CD4-positive, alpha-beta T cell treated with Interleukin-6 for 4 hours (primary cell): Measurements from ENCODE around the gene PAFAH2.
A peak's percentile ranks its signal among the peaks of the same experiment; 100 is the strongest.
"Not testable (repeated sequence)": the region's sequence is repeated elsewhere in the genome, so short reads cannot be mapped to it uniquely, and the experiment has no call there.

Source experiments
- DNase-seq: peaks from one replicate; pipeline ENCODE4 v3.0.0-alpha.2; 2020; ENCODE audit warnings: mixed read lengths

Gene PAFAH2

DNA sequence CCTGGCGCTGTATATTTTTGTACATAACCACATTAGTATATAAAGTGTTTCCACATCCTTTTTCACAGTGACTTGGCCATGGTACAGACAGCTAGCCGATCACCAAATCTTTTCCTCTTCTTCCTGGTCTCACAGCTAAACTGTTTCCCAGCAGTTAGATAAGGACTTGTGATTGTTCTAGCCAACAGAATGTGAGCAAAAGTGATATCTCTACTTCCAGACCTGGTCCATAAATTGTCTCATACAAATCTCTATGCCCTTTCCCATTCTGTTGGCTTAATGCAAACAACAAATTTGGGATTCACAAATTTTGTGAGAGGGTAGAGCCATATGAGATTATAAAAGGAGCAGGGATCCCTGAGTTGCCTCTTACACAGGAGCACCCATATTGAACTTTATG, 19.5 kb downstream of the PAFAH2 start:
- no peak for DNase-seq

DNA sequence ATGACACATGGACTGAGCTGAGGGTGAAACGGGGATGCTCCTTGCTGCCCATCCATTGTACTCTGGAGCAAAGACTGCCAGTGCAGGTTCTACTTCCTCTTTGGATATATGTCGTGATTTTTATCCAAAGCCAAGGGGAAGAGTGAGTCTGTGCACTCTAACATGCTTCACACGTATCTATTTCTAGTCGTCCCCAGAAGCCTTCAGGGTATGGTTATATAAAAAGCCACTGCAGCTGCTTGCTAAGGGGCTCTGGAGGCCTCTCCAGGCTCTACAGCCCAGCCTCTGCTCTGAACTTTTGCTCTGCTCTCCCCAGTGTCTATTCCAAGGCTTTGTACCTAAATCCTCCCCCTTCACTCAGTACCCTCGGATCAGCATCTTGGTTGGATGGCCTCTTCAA, 20.1 kb downstream of the PAFAH2 start:
- DNase-seq: no peak

DNA sequence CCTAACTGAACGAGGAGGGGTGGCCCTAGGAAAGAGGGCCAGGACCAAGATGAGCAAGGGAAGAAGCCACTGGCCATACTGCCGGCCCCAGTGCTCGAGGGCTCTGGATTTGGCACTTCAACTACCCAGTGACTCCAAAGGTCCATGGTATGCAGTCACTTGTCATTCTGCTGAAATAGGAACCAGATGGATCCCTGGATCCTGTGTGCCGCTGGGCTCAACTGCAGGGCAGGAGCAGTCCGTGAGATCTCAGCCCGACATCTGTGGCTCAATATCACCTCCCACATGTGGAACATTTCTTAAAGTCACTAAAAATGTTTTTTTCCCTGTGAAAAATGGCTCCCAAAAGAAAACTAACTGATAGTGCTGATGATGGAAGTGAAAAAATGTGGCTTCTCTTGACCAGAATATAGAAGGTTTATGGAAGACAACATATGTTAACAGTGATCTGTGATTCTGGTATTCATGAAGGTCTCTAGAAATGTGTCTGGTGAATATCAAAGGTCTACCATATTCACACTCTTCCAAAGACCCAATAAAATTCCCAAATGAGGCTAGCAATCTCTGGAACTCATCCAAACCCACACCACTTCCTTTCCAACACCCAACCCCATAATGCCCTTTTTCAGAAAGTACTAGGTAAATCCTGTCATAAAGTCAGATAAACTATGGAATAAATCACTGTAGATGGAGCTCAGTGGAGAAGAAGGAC, 24.1 kb downstream of the PAFAH2 start:
- DNase-seq: no peak

- DNase-seq: no peak
Observed at GRCh38 chr1:25971811-25972180, 26.1 kb downstream of the PAFAH2 start.

- DNase-seq: peak; percentile 56
Observed at GRCh38 chr1:25971066-25971810, 26.6 kb downstream of the PAFAH2 start.

- DNase-seq: no peak
Observed at GRCh38 chr1:25967308-25967707, 30.6 kb downstream of the PAFAH2 start.

DNA sequence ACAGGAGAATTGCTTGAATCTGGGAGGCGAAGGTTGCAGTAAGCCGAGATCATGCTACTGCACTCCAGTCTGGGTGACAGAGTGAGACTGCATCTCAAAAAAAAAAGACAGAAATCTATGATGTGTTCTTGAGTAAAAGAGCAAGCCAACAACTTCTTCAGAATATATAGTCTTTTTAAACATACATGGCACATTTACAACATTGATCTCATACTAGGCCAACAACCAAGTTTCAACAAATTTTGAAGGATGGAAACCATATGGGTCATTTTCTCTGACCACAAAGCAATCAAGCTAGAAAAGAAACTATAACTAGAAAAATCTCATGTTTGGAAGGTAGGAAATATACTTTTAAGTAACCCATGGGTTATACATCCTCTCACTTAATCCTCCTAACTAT, 38.3 kb downstream of the PAFAH2 start:
- DNase-seq: no peak

DNA sequence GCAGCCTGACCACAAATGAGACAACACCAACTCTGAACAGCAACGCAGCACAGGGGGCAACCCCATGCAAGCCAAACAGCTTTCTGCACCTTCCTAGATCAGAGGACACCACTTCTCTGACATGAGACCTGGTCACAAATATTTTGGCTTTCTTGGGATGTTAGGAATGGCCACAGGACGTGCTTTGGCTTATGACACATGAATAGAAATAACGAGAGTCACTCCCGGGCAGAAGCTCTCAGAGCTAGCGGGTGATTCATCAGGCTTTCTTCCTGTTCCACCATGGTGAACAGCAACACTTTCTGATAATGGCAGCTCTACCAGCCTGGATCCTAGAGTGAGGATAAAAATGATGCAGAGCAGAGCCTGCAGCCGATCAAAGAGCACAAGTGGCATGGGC, 39.4 kb downstream of the PAFAH2 start:
- no peak for DNase-seq

- DNase-seq: no peak
Observed at GRCh38 chr1:25955553-25955952, 42.3 kb downstream of the PAFAH2 start.

GRCh38 chr1:25954282-25954938, 43.5 kb downstream of the PAFAH2 start:
- no peak for DNase-seq

DNA sequence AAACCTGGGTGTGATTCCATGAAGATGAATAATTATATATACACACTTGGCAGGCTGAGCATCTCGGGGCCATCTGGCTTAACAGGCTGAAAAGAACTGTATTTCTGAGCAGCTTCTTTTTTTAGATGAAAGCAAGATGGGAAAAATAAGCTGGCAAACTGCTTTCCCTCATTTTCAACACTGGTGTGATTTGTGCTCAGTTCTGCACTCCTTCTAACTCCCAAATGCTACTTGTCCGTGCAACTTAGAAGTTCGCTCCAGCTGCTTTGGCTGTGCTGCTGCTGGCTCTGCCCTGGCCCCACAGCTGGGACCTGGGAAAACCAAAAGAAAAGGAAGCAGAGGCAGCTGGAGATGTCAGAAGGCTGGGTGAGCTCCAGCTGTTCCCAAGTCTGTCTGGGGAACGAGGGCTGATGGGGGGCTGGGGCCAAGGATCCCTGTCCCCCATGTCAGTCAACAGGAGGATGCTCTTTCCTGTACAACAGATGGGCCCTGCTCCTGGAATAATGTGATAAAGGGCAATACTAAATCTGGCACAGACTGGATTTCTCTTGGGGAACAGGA, 44.9 kb downstream of the PAFAH2 start:
- DNase-seq: no peak

DNA sequence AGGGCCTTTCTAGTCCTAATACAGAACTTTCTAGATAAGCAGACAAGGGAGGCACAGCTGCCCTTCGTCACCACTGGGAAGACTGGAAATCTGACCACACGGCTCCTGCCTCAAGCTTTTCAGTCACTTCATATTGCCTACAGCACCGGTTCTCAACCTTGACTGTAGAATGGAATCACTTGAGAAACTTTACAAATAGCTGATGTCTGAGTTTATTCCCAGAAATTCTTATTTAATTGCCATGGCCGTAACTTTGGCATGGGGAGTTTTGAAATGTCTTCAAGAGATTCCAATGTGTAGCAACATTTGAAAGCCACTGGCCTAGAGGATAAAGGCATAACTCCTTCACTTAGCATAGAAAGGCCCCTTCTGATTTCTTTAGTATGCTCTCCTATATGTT, 49.2 kb downstream of the PAFAH2 start:
- DNase-seq: no peak

DNA sequence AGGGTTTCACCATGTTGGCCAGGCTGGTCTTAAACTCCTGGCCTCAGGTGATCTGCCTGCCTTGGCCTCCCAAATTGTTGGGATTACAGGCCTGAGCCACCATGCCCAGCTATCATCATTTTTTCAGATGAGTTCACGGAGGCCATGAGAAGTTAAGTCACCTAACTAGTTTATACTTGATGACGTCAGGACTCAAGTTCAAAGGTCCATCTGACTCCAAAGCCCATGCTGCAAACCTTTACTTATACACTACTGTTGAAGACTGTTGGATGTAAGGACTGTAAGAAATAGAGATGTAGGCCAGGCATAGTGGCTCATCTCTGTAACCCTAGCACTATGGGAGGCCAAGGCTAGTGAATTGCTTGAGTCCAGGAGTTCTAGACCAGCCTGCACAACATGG, 50.8 kb downstream of the PAFAH2 start:
- DNase-seq: no peak

DNA sequence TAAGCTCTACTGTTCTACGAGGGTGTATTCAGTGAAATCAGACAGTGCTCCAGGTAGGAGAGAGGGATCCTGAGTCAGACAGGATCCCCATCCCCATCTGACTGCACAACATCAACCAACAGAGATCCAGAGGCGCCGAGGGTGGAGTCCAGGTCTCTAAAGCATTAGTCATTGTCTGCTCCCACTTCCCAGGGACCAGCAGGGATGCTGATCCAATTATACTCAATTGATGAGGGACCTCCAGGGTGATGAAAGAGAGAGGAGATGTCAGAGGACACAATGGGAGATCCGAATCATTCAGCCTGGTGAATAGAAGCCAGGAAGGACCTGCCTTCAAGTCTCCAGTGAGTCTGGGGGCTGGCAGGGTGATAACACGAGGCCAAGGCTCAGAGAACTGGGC, 52.1 kb downstream of the PAFAH2 start:
- no peak for DNase-seq

DNA sequence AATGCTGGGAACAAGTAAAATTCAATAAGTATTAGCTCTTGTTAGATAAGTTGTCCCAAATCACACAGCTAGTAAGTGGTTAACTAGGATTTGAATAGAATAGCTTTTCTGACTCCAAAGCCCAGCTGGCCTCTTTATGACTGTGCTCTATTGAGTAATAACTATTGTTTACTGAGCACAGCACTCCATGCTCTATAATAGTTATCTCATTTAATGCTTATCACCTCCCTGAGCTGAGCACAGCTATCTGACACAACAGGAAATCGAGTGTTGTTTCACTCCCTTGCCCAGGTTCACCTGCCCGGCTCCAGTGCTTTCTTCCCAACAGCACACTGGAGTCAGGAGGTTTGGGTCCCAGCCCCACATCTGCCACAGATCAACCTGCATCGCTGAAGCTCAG, 52.9 kb downstream of the PAFAH2 start:
- DNase-seq: no peak

GRCh38 chr1:25943511-25943910, 54.4 kb downstream of the PAFAH2 start:
- DNase-seq: not testable (repeated sequence)

GRCh38 chr1:25936947-25937346, 60.9 kb downstream of the PAFAH2 start:
- no peak for DNase-seq

DNA sequence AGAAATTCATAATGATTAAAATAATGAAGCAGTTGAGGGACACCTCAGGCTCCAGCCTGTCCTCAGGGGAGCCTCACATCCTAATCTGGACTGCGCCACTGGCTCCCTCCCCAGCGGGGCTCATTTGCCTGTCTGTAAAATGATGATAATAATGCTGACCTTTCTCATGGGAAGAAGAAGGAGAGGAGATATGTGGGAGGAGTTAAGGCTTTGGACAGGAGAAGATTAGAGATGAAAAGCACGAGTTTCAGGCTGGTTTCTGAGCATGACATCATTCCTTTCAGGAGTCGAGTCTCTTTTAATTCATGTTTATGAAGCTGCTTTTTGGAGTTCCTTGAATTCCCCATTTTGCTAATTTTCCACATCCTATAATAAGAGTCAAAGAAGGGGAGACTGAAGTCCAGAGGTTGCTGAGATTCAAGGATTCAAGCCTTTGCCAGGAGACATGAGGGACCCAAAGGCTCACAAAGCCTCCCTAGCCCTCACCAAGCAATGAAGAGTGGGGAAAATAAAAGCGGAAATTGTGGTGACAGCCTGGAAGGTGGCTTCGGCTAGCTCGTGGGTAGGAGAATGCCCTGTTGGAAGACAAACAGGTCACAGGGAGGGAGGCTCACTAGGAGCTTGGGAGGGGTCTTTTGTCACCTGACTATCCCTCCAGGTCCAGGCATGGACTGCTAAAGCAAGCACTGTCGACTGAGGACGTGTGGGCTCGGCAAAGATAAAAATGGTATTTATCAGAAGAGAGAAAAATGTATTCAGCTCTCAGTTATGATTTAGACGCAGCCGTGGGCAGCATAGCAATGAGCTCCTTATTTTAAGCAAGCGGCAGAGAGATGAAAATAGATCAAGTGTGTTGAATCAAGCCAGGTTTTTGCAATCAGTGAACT, 64.1 kb downstream of the PAFAH2 start:
- no peak for DNase-seq

DNA sequence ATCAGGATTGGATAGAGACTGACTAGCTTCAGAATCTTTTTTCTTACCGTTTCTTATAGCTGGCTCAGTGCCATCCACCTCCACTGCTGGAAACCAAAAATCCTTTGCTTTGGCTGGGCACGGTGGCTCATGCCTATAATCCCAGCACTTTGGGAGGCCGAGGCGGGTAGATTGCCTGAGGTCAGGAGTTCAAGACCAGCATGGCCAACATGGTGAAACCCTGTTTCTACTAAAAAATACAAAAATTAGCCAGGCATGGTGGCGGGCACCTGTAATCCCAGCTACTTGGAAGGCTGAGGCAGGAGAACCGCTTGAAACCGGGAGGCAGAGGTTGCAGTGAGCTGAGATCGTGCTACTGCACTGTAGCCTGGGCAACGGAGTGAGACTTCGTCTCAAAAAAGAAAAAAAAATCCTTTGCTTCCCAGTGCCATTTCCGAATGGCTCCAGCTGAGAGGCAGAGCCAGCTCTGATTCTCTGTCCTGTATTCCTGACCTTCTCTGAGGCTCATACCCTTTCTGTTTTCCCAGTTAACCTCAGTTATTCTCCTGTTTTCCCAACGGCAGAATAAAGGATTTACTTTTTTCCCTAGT, 65.0 kb downstream of the PAFAH2 start:
- not testable (repeated sequence) for DNase-seq

DNA sequence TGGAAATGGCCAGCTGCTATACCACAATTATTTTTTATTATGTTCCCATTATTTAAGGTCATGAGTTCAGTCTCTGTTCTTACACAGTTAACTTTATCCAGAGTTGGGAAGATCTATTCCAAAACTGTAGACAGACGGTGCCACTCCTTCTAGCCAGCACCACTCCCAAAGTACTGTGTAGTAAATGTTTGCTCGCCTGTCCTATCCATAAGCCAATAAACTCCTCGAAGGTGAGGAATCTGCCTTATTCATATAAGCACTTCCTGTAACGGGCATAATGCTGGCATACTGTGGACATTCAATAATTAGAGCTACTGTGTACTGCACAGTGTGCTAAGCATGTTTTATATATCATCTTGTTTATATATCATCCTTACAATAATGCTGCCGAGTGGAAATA, 65.5 kb downstream of the PAFAH2 start:
- no peak for DNase-seq

DNA sequence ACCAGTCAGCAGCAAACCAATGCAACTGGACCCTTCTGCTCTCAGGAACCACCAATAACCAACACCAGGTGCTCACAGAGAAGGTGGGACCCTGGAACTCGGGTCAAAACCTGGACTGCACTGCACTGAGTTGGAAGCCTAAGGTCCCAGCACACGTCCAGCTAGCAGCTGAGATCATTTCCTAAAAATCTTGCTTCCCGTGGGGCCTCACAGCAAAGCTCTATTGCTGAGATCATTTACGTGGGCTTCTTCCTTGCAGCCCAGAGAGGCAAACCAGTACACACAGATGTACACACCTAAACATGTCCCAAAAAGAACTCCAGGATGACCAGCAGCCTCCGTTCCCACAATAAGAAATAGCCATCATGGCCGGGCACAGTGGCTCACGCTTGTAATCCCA, 68.8 kb downstream of the PAFAH2 start:
- no peak for DNase-seq

- no peak for DNase-seq
Observed at GRCh38 chr1:25927521-25928265, 70.2 kb downstream of the PAFAH2 start.
